OCI-LY7 (cell line): ENCODE data around the gene DSCAM. TPM values are rescaled to one million over a fixed set of nuclear protein-coding genes. Genes with fewer than 3 reads are reported as not detected.

Experiments
- BruUV-seq: library from RNA; stranded (reverse); fragments of 400-500 nt; replicated peaks from 2 replicates; lab custom pipeline; 2021; lab: Mats Ljungman, UMichigan
- CTCF ChIA-PET: fragments of 300-600 bp; sonication (Branson Sonifier 250); formaldehyde crosslinking; loops from one replicate; lab custom pipeline; 2022; ENCODE audit warnings: antibody characterized with exemption; ENCODE audit not compliant: unreplicated experiment; lab: Charles Lee
- POLR2A ChIA-PET: fragments of 300-600 bp; sonication (Branson Sonifier 250); formaldehyde crosslinking; loops from one replicate; lab custom pipeline; 2022; ENCODE audit warnings: antibody characterized with exemption; lab: Charles Lee
- DNase-seq: peaks from one replicate; pipeline ENCODE4 v3.0.0-alpha.2; 2015; ENCODE audit warnings: low spot score
- H2AFZ ChIP-seq: fragments of 200-600 bp; sonication (generic), shearing (Covaris generic); 2 replicates; pipeline ENCODE4 v1.6.1; 2014; ENCODE audit warnings: mild to moderate bottlenecking, antibody characterized with exemption, low read length, moderate library complexity
- H3K27ac ChIP-seq: fragments of 200-600 bp; sonication (generic); 2 replicates; pipeline ENCODE4 v1.5.1; 2014; ENCODE audit warnings: mixed run types, low read depth, mild to moderate bottlenecking, moderate library complexity, low read length, inconsistent platforms; ENCODE audit not compliant: poor library complexity, severe bottlenecking
- H3K36me3 ChIP-seq: fragments of 200-600 bp; sonication (generic); 2 replicates; pipeline ENCODE4 v1.6.1; 2014; ENCODE audit warnings: mild to moderate bottlenecking, antibody characterized with exemption, low read length, moderate library complexity, mixed read lengths; ENCODE audit not compliant: insufficient read depth
- H3K4me1 ChIP-seq: fragments of 200-600 bp; sonication (generic); 2 replicates; pipeline ENCODE4 v1.5.1; 2014; ENCODE audit warnings: mild to moderate bottlenecking, low read length; ENCODE audit not compliant: insufficient read depth, poor library complexity, severe bottlenecking
- H3K4me2 ChIP-seq: fragments of 200-600 bp; sonication (generic); 2 replicates; pipeline ENCODE4 v1.6.1; 2014; ENCODE audit warnings: mild to moderate bottlenecking, low read length
- H3K4me3 ChIP-seq: fragments of 200-600 bp; sonication (generic); 2 replicates; pipeline ENCODE4 v1.5.1; 2014; ENCODE audit warnings: mild to moderate bottlenecking, low read depth, low read length; ENCODE audit not compliant: poor library complexity, severe bottlenecking
- H3K79me2 ChIP-seq: fragments of 200-600 bp; sonication (generic); 2 replicates; pipeline ENCODE4 v1.6.1; 2016; ENCODE audit warnings: low read depth, mild to moderate bottlenecking, low read length, moderate library complexity, mixed read lengths; ENCODE audit not compliant: insufficient read depth
- H3K9me2 ChIP-seq: fragments of 200-600 bp; sonication (generic); 2 replicates; pipeline ENCODE4 v1.6.1; 2016; ENCODE audit warnings: mild to moderate bottlenecking, low read length, mixed read lengths; ENCODE audit not compliant: insufficient read depth
- H3K9me3 ChIP-seq: fragments of 200-600 bp; sonication (generic); 2 replicates; pipeline ENCODE4 v1.6.1; 2014; ENCODE audit warnings: mild to moderate bottlenecking, mixed run types, low read length, mixed read lengths
- H4K20me1 ChIP-seq: fragments of 200-600 bp; sonication (generic); 2 replicates; pipeline ENCODE4 v1.6.1; 2014; ENCODE audit warnings: mild to moderate bottlenecking, antibody characterized with exemption, low read length, moderate library complexity, mixed read lengths; ENCODE audit not compliant: insufficient read depth
- EZH2phosphoT487 ChIP-seq: fragments of 200-600 bp; sonication (generic); IDR thresholded peaks from 2 replicates; pipeline ENCODE4 v1.6.1; 2018; ENCODE audit warnings: low read depth, borderline replicate concordance, mild to moderate bottlenecking, mixed run types, antibody characterized with exemption, low read length, moderate library complexity, mixed read lengths
- intact Hi-C: fragments of 100-400 bp; cut with micrococcal nuclease; formaldehyde crosslinking; loops from one replicate; pipeline ENCODE4 v1.10.0; 2022; ENCODE audit not compliant: unreplicated experiment
- total RNA-seq, 2 experiments: library from RNA; depleted of rRNA in 1 of 2; stranded (reverse); fragments of >200 nt in 1 of 2; shearing (Covaris generic) in 1 of 2; gene quantifications; 2 replicates each; pipeline ENCODE4 v1.2.3, GENCODE V29; 2014 to 2022
- TF ChIP-seq, protein P1 (sequence below): fragments of 200-600 bp; sonication (generic); conservative IDR thresholded peaks from 2 replicates; pipeline ENCODE4 v1.5.1; 2014; ENCODE audit warnings: mild to moderate bottlenecking, antibody characterized with exemption, low read length, moderate library complexity, mixed read lengths

DSCAM gene
- total RNA-seq, 2 experiments from 2014 or later: not detected

DNA sequence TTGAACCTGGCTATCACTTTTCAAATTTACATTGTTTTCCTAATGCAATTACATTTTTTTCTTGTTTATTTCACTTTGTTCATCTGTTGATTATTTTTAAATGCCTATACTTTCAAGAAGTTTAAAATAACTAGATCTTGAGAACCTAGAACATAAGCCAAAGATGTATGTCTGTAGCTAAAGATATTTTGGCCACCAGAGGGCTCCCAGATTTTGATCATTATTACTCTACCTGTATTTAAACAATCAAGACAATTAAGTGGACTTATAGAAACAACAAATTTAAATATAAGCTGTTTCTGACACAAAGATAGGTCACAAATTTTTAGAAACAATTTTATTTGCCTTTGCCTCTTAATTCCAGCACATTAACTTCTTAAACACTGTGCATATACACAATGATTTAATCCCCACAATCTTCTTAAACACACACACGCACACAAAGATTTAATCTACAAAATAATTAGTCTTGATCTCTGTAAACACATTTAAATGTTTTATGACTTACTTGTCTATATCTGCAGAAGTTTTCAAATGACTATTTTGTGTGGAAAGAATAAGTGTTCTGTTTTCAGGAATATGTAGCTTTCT, 380.0 kb downstream of the DSCAM start:
- BruUV-seq: no TSS peak
- H3K79me2 ChIP-seq: no peaks in the 10 kb centered on the region
- CTCF ChIA-PET: no interaction called here
- intact Hi-C loops: no loop called here
- no peaks in the 10 kb centered on the region for H4K20me1 ChIP-seq
- H3K9me3 ChIP-seq: no peaks in the 10 kb centered on the region
- no peak for TF ChIP-seq EZH2phosphoT487
- TF ChIP-seq, protein P1, sequence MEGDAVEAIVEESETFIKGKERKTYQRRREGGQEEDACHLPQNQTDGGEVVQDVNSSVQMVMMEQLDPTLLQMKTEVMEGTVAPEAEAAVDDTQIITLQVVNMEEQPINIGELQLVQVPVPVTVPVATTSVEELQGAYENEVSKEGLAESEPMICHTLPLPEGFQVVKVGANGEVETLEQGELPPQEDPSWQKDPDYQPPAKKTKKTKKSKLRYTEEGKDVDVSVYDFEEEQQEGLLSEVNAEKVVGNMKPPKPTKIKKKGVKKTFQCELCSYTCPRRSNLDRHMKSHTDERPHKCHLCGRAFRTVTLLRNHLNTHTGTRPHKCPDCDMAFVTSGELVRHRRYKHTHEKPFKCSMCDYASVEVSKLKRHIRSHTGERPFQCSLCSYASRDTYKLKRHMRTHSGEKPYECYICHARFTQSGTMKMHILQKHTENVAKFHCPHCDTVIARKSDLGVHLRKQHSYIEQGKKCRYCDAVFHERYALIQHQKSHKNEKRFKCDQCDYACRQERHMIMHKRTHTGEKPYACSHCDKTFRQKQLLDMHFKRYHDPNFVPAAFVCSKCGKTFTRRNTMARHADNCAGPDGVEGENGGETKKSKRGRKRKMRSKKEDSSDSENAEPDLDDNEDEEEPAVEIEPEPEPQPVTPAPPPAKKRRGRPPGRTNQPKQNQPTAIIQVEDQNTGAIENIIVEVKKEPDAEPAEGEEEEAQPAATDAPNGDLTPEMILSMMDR: peak; percentile 77
- no peaks in the 10 kb centered on the region for H3K36me3 ChIP-seq
- H3K27ac ChIP-seq: no peak overlapping the region
- H3K9me2 ChIP-seq: no peaks in the 10 kb centered on the region
- H2AFZ ChIP-seq: no peak overlapping the region
- no peak overlapping the region for H3K4me2 ChIP-seq
- no peak overlapping the region for H3K4me3 ChIP-seq
- POLR2A ChIA-PET: interaction anchor here (0.5 kb wide), 1 partner anchor 36 kb away, joined by 3 read pairs; no protein-coding TSS in a partner anchor
- H3K4me1 ChIP-seq: no peaks in the 10 kb centered on the region
- DNase-seq: peak; percentile 4

DNA sequence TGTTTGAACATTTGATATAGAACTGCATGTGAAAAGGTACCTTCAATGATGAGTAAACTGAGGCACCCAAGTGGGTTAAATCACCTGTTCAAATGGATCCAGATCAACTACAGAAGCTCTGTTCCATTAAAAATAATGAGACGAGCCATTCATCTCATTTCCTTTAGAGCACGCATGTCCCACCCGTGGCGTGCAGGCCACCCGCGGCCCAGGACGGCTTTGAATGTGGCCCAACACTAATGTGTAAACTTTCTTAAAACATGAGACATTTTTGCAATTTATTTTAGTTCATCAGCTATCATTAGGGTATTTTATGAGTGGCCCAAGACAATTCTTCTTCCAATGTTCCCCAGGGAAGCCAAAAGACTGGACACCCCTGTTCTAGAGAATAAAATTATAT, 381.6 kb downstream of the DSCAM start:
- Histone ChIP-seq H3K4me2 (no peak overlapping the region), H3K9me2 (no peaks in the 10 kb centered on the region), H3K27ac (no peak overlapping the region), H3K79me2 (no peaks in the 10 kb centered on the region), H3K36me3 (no peaks in the 10 kb centered on the region), H3K9me3 (no peaks in the 10 kb centered on the region), H4K20me1 (no peaks in the 10 kb centered on the region), H3K4me1 (no peaks in the 10 kb centered on the region), H3K4me3 (no peak overlapping the region), H2AFZ (no peak overlapping the region)
- POLR2A ChIA-PET: interaction anchor here (0.6 kb wide), 1 partner anchor 718 kb away, joined by 3 read pairs; no protein-coding TSS in a partner anchor
- TF ChIP-seq EZH2phosphoT487: no peak
- TF ChIP-seq, protein P1: no peak
- intact Hi-C loops: no loop called here
- CTCF ChIA-PET: interaction anchor here (0.5 kb wide), 1 partner anchor 220 kb away, joined by 3 read pairs; no protein-coding TSS in a partner anchor
- DNase-seq: no peak
- BruUV-seq: no TSS peak

DNA sequence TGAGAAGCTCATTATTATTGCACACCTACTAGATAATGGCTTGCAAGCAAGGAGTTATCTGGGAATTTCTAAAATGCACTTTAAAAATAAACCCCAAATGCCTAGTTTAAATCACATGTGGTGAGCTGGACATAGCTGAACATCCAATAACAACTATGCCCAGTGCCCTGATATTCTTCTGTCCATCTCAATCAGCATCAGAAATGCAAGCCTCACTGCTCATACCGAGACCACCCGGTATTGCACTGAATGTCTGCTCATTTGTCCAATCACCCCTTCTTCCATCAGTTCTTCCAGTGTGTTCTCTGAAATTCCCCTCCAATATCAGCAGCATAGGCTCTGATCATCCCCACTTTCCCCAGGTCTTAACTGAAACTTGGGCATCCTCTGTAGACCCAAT, 383.8 kb downstream of the DSCAM start:
- H3K27ac ChIP-seq: no peak overlapping the region
- H3K79me2 ChIP-seq: no peaks in the 10 kb centered on the region
- CTCF ChIA-PET: no interaction called here
- no peak for TF ChIP-seq EZH2phosphoT487
- no peaks in the 10 kb centered on the region for H3K9me3 ChIP-seq
- BruUV-seq: no TSS peak
- intact Hi-C loops: no loop called here
- no peaks in the 10 kb centered on the region for H4K20me1 ChIP-seq
- H3K9me2 ChIP-seq: no peaks in the 10 kb centered on the region
- no peak overlapping the region for H2AFZ ChIP-seq
- no peaks in the 10 kb centered on the region for H3K4me1 ChIP-seq
- POLR2A ChIA-PET: no interaction called here
- no peaks in the 10 kb centered on the region for H3K36me3 ChIP-seq
- DNase-seq: no peak
- H3K4me2 ChIP-seq: no peak overlapping the region
- H3K4me3 ChIP-seq: no peak overlapping the region
